IPS-18a (cell line): ENCODE data around the gene NEU4.

Source experiments
- H3K27ac ChIP-seq: one replicate; pipeline ENCODE4 v1.5.1; 2013; ENCODE audit warnings: low read length
- H3K27me3 ChIP-seq: one replicate; pipeline ENCODE4 v1.6.1; 2013; ENCODE audit warnings: mild to moderate bottlenecking, low read length; ENCODE audit not compliant: control insufficient read depth, insufficient read depth
- H3K36me3 ChIP-seq: one replicate; pipeline ENCODE4 v1.6.1; 2013; ENCODE audit warnings: low read depth, low read length; ENCODE audit not compliant: control insufficient read depth
- H3K4me1 ChIP-seq: one replicate; pipeline ENCODE4 v1.6.1; 2013; ENCODE audit warnings: low read depth, low read length; ENCODE audit not compliant: control insufficient read depth
- H3K4me3 ChIP-seq: one replicate; pipeline ENCODE4 v1.5.1; 2013; ENCODE audit warnings: low read length
- H3K9ac ChIP-seq: one replicate; pipeline ENCODE4 v1.6.1; 2013; ENCODE audit warnings: mild to moderate bottlenecking, low read length, moderate library complexity
- H3K9me3 ChIP-seq: one replicate; pipeline ENCODE4 v1.6.1; 2013; ENCODE audit warnings: low read depth, low read length; ENCODE audit not compliant: control insufficient read depth

Gene NEU4

GRCh38 chr2:241857572-241858121 lies 48.7 kb downstream of the NEU4 start:
- H3K9ac ChIP-seq, result no peak overlapping the region
- H3K27me3 ChIP-seq, result no peaks in the 10 kb centered on the region
- H3K36me3 ChIP-seq, result no peaks in the 10 kb centered on the region
- no peak overlapping the region for H3K27ac ChIP-seq
- no peaks in the 10 kb centered on the region for H3K9me3 ChIP-seq
- H3K4me1 ChIP-seq, result no peaks in the 10 kb centered on the region
- no peak overlapping the region for H3K4me3 ChIP-seq

- no peaks in the 10 kb centered on the region for H3K36me3 ChIP-seq
- H3K4me3 ChIP-seq, result no peak within 1 kb of the TSS
- no peak within 1 kb of the TSS for H3K27ac ChIP-seq
- H3K27me3 ChIP-seq, result no peaks in the 10 kb centered on the region
- no peaks in the 10 kb centered on the region for H3K9me3 ChIP-seq
- H3K9ac ChIP-seq, result no peak within 1 kb of the TSS
- no peaks in the 10 kb centered on the region for H3K4me1 ChIP-seq
Measured at GRCh38 chr2:241858206-241859016, 49.4 kb downstream of the NEU4 start, which contains the start of gene PDCD1. TSS of gene PDCD1 (minus strand) at chr2:241858894. CDS start at chr2:241858838, 56 bp downstream.

GRCh38 chr2:241859017-241859435 lies 50.0 kb downstream of the NEU4 start:
- Histone ChIP-seq H3K4me3 (no peak overlapping the region), H3K9ac (no peak overlapping the region), H3K9me3 (no peaks in the 10 kb centered on the region), H3K27me3 (no peaks in the 10 kb centered on the region), H3K27ac (no peak overlapping the region), H3K36me3 (no peaks in the 10 kb centered on the region), H3K4me1 (no peaks in the 10 kb centered on the region)

- no peak overlapping the region for H3K27ac ChIP-seq
Measured at GRCh38 chr2:241859436-241860183, 50.6 kb downstream of the NEU4 start.

GRCh38 chr2:241860184-241861078 lies 51.4 kb downstream of the NEU4 start:
- no peak overlapping the region for H3K9ac ChIP-seq
- no peaks in the 10 kb centered on the region for H3K36me3 ChIP-seq
- no peaks in the 10 kb centered on the region for H3K4me1 ChIP-seq
- no peak overlapping the region for H3K27ac ChIP-seq
- H3K4me3 ChIP-seq, result no peak overlapping the region
- no peaks in the 10 kb centered on the region for H3K9me3 ChIP-seq
- H3K27me3 ChIP-seq, result peaks cover 4% of the 10 kb centered on the region

More at GRCh38 chr2:241859436-241860183, 50.6 kb downstream of the NEU4 start:
- Histone ChIP-seq H3K4me3 (no peak overlapping the region), H3K9me3 (no peaks in the 10 kb centered on the region), H3K9ac (no peak overlapping the region), H3K4me1 (no peaks in the 10 kb centered on the region), H3K36me3 (no peaks in the 10 kb centered on the region), H3K27me3 (no peaks in the 10 kb centered on the region)

- no peak overlapping the region for H3K9ac ChIP-seq
- H3K27ac ChIP-seq, result no peak overlapping the region
- H3K36me3 ChIP-seq, result no peaks in the 10 kb centered on the region
- peaks cover 10% of the 10 kb centered on the region for H3K27me3 ChIP-seq
- H3K4me1 ChIP-seq, result no peaks in the 10 kb centered on the region
- H3K4me3 ChIP-seq, result no peak overlapping the region
- H3K9me3 ChIP-seq, result no peaks in the 10 kb centered on the region
Measured at GRCh38 chr2:241861264-241861663, 52.3 kb downstream of the NEU4 start.

- H3K9ac ChIP-seq, result no peak overlapping the region
- H3K9me3 ChIP-seq, result no peaks in the 10 kb centered on the region
- H3K36me3 ChIP-seq, result no peaks in the 10 kb centered on the region
- H3K4me1 ChIP-seq, result no peaks in the 10 kb centered on the region
- no peak overlapping the region for H3K4me3 ChIP-seq
- peaks cover 10% of the 10 kb centered on the region for H3K27me3 ChIP-seq
- no peak overlapping the region for H3K27ac ChIP-seq
Measured at GRCh38 chr2:241862093-241862492, 53.1 kb downstream of the NEU4 start.

GRCh38 chr2:241862775-241863535 lies 54.0 kb downstream of the NEU4 start:
- no peaks in the 10 kb centered on the region for H3K9me3 ChIP-seq
- no peaks in the 10 kb centered on the region for H3K36me3 ChIP-seq
- no peak overlapping the region for H3K27ac ChIP-seq
- no peaks in the 10 kb centered on the region for H3K4me1 ChIP-seq
- H3K27me3 ChIP-seq, result peaks cover 10% of the 10 kb centered on the region
- no peak overlapping the region for H3K9ac ChIP-seq
- H3K4me3 ChIP-seq, result no peak overlapping the region

- H3K4me1 ChIP-seq, result no peaks in the 10 kb centered on the region
- H3K27ac ChIP-seq, result no peak overlapping the region
- H3K9me3 ChIP-seq, result no peaks in the 10 kb centered on the region
- peaks cover 10% of the 10 kb centered on the region for H3K27me3 ChIP-seq
- no peaks in the 10 kb centered on the region for H3K36me3 ChIP-seq
- no peak overlapping the region for H3K9ac ChIP-seq
- no peak overlapping the region for H3K4me3 ChIP-seq
Measured at GRCh38 chr2:241863536-241863954, 54.6 kb downstream of the NEU4 start.

GRCh38 chr2:241864168-241864849 lies 55.3 kb downstream of the NEU4 start:
- H3K9me3 ChIP-seq, result no peaks in the 10 kb centered on the region
- peaks cover 10% of the 10 kb centered on the region for H3K27me3 ChIP-seq
- no peak overlapping the region for H3K9ac ChIP-seq
- H3K36me3 ChIP-seq, result no peaks in the 10 kb centered on the region
- no peak overlapping the region for H3K27ac ChIP-seq
- H3K4me1 ChIP-seq, result no peaks in the 10 kb centered on the region
- H3K4me3 ChIP-seq, result no peak overlapping the region
